H1 (cell line): ENCODE results near the gene WDR33.

Experiments
- CBX5 ChIP-seq: fragments of 300-800, 300-1000 bp; sonication (generic); IDR thresholded peaks from 2 replicates; pipeline ENCODE4 v1.7.1; 2016; ENCODE audit warnings: antibody characterized with exemption, low read length, low read depth
- CREB1 ChIP-seq: IDR thresholded peaks from 2 replicates; pipeline ENCODE4 v1.6.1; 2012; ENCODE audit warnings: inconsistent platforms
- EZH2 ChIP-seq: fragments of 200-600 bp; sonication (generic); IDR thresholded peaks from 2 replicates; pipeline ENCODE4 v1.7.1; 2012; ENCODE audit warnings: low read depth, mild to moderate bottlenecking, moderate library complexity, low read length, inconsistent platforms; ENCODE audit not compliant: severe bottlenecking
- HDAC2 ChIP-seq, 2 experiments: fragments of 300-600 bp in 1 of 2; sonication (generic) in 1 of 2; IDR thresholded peaks; 2 replicates each; pipeline ENCODE4 v1.6.1; 2011 to 2012; ENCODE audit warnings: low read depth in 2 of 2, low read length in 2 of 2, mild to moderate bottlenecking in 2 of 2, moderate library complexity in 2 of 2, borderline replicate concordance in 1 of 2, inconsistent platforms in 1 of 2
- NRF1 ChIP-seq: IDR thresholded peaks from 2 replicates; pipeline ENCODE4 v1.6.1; 2011; ENCODE audit warnings: mild to moderate bottlenecking, low read depth, low read length, improper control_type of control experiment
- SRF ChIP-seq: IDR thresholded peaks from 2 replicates; pipeline ENCODE4 v1.6.1; 2011; ENCODE audit warnings: mild to moderate bottlenecking, low read depth, low read length, moderate library complexity
- TF ChIP-seq, protein P1 (sequence below), 3 experiments: IDR thresholded peaks; 1 replicate in 2 of 3; 2 replicates in 1 of 3; pipeline versions ENCODE4 v1.5.1 to v1.6.1; 2011; ENCODE audit warnings: low read length in 3 of 3, mild to moderate bottlenecking in 3 of 3, inconsistent platforms in 2 of 3, low read depth in 1 of 3, moderate library complexity in 1 of 3; ENCODE audit not compliant: insufficient read depth in 1 of 3; ENCODE audit errors: control extremely low read depth in 1 of 3

DNA sequence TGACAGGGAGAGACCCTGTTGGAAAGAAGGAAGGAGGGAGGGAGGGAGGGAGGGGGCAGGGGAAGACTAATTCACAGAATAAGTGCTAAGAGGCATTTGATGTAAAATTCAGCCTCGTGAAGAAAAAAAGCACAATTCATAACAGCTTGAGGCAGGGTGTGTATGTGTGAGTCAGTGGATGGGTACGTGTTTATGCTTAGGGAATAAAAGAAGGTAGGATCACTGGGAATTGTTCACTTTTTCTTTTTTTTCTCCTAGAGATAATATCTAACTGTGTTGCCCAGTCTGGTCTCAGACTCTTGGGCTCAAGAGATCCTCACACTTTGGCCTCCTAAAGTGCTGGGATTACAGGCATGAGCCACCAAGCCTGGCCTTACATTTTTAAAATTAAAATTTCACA is 39.2 kb downstream of the WDR33 start:
- TF ChIP-seq, protein P1, sequence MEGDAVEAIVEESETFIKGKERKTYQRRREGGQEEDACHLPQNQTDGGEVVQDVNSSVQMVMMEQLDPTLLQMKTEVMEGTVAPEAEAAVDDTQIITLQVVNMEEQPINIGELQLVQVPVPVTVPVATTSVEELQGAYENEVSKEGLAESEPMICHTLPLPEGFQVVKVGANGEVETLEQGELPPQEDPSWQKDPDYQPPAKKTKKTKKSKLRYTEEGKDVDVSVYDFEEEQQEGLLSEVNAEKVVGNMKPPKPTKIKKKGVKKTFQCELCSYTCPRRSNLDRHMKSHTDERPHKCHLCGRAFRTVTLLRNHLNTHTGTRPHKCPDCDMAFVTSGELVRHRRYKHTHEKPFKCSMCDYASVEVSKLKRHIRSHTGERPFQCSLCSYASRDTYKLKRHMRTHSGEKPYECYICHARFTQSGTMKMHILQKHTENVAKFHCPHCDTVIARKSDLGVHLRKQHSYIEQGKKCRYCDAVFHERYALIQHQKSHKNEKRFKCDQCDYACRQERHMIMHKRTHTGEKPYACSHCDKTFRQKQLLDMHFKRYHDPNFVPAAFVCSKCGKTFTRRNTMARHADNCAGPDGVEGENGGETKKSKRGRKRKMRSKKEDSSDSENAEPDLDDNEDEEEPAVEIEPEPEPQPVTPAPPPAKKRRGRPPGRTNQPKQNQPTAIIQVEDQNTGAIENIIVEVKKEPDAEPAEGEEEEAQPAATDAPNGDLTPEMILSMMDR (IDR thresholded peaks at IDR 0.05; ENCODE audit: control extremely low read depth in 1 of 3, insufficient read depth in 1 of 3, low read depth in 1 of 3, low read length in 3 of 3) = no peak
- TF ChIP-seq CBX5 (no peak), EZH2 (no peak), CREB1 (no peak), HDAC2 (IDR thresholded peaks at IDR 0.05; ENCODE audit: borderline replicate concordance in 1 of 2, low read depth in 2 of 2, low read length in 2 of 2) (no peak), SRF (no peak), NRF1 (no peak)
